WTC11 (cell line): ENCODE data around the gene MYNN.

Source experiments
- CTCF ChIP-seq: fragments of 200-600 bp; IDR thresholded peaks from 2 replicates; pipeline ENCODE4 v1.8.0; 2022; ENCODE audit warnings: antibody characterized with exemption
- E2F4 ChIP-seq: sonication (generic); formaldehyde crosslinking; IDR thresholded peaks from 2 replicates; pipeline ENCODE4 v1.8.1; 2022; ENCODE audit warnings: low read depth, mild to moderate bottlenecking, moderate library complexity, missing genetic modification reagents, borderline replicate concordance
- E2F5 ChIP-seq: sonication (generic); formaldehyde crosslinking; IDR thresholded peaks from 2 replicates; pipeline ENCODE4 v1.8.1; 2022; ENCODE audit warnings: mild to moderate bottlenecking, moderate library complexity, missing genetic modification reagents
- FOXP1 ChIP-seq: sonication (generic); formaldehyde crosslinking; IDR thresholded peaks from 2 replicates; pipeline ENCODE4 v1.8.0; 2022; ENCODE audit warnings: missing genetic modification reagents, mild to moderate bottlenecking, moderate library complexity, borderline replicate concordance
- NFYB ChIP-seq: sonication (generic); formaldehyde crosslinking; conservative IDR thresholded peaks from 2 replicates; pipeline ENCODE4 v1.8.0; 2022; ENCODE audit warnings: low read depth, missing genetic modification reagents
- OVOL2 ChIP-seq: fragments of 250-450 bp; sonication (Bioruptor Pico); IDR thresholded peaks from 2 replicates; pipeline ENCODE4 v1.9.0; 2021; ENCODE audit warnings: mild to moderate bottlenecking, borderline replicate concordance
- SMAD3 ChIP-seq: sonication (generic); formaldehyde crosslinking; IDR thresholded peaks from 2 replicates; pipeline ENCODE4 v1.8.0; 2022; ENCODE audit warnings: missing genetic modification reagents, mild to moderate bottlenecking, borderline replicate concordance
- ZNF219 ChIP-seq: sonication (generic); formaldehyde crosslinking; IDR thresholded peaks from 2 replicates; pipeline ENCODE4 v1.8.0; 2023; ENCODE audit warnings: missing genetic modification reagents, mild to moderate bottlenecking, borderline replicate concordance
- ZNF317 ChIP-seq: sonication (generic); formaldehyde crosslinking; IDR thresholded peaks from 2 replicates; pipeline ENCODE4 v1.8.1; 2023; ENCODE audit warnings: low read depth, mild to moderate bottlenecking, moderate library complexity, missing genetic modification reagents, borderline replicate concordance

- TF ChIP-seq E2F4 (CRISPR knock-in tag) (no peak), ZNF317 (no peak), E2F5 (CRISPR knock-in tag) (no peak), NFYB (CRISPR knock-in tag) (no peak), CTCF (no peak), OVOL2 (CRISPR knock-in tag) (no peak), FOXP1 (no peak), ZNF219 (no peak), SMAD3 (no peak)
Observed at GRCh38 chr3:169771497-169772304, 1.5 kb upstream of the MYNN start.
